PFSK-1 (cell line): ENCODE measurements around the gene GNMT.

Experiments used
- FOXP2 ChIP-seq: optimal IDR thresholded peaks from 2 replicates; pipeline ENCODE3; 2011; ENCODE audit warnings: borderline replicate concordance, control low read depth, inconsistent platforms; ENCODE audit not compliant: insufficient read depth; ENCODE audit errors: extremely low read length, extremely low read depth
- POLR2AphosphoS5 ChIP-seq: IDR thresholded peaks from 2 replicates; pipeline ENCODE4 v1.6.1; 2012; ENCODE audit warnings: low read depth, mild to moderate bottlenecking, control low read depth, low read length, moderate library complexity
- SIN3A ChIP-seq: IDR thresholded peaks from 2 replicates; pipeline ENCODE4 v1.6.1; 2012; ENCODE audit warnings: mild to moderate bottlenecking, low read length, moderate library complexity, borderline replicate concordance; ENCODE audit not compliant: insufficient read depth
- TAF1 ChIP-seq: IDR thresholded peaks from 2 replicates; pipeline ENCODE4 v1.6.1; 2012; ENCODE audit warnings: low read length, control low read depth, borderline replicate concordance; ENCODE audit not compliant: insufficient read depth
- TF ChIP-seq, protein P1 (sequence below), 2 experiments: IDR thresholded peaks; 2 replicates each; pipeline versions ENCODE4 v1.6.1 to v1.8.0; 2011 to 2012; ENCODE audit warnings: low read depth in 2 of 2, low read length in 2 of 2, control low read depth in 1 of 2, inconsistent platforms in 1 of 2, mild to moderate bottlenecking in 1 of 2, moderate library complexity in 1 of 2; ENCODE audit not compliant: insufficient read depth in 1 of 2

GNMT gene

DNA sequence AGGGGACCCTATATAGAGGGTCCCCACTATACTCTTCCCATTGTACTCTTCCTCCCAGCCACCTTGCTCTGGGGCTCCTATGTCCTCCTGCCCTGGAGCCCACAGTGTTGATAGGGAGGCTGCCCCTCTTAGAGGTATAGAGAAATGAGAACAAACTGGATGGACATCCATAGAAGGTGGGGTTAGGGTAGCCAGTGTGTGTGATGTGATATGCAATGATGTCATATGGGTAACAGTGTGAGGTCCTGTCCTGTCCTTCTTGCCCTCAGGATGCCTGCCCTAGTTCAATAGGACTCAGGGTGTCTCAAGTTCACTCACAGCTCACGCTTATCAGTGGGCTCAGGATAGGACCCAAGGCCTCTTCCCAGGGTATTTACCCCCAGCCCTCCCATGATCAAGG is 44.3 kb upstream of the GNMT start:
- TF ChIP-seq POLR2AphosphoS5 (no peak), TAF1 (no peak), FOXP2 (no peak), SIN3A (no peak)
- TF ChIP-seq, protein P1, sequence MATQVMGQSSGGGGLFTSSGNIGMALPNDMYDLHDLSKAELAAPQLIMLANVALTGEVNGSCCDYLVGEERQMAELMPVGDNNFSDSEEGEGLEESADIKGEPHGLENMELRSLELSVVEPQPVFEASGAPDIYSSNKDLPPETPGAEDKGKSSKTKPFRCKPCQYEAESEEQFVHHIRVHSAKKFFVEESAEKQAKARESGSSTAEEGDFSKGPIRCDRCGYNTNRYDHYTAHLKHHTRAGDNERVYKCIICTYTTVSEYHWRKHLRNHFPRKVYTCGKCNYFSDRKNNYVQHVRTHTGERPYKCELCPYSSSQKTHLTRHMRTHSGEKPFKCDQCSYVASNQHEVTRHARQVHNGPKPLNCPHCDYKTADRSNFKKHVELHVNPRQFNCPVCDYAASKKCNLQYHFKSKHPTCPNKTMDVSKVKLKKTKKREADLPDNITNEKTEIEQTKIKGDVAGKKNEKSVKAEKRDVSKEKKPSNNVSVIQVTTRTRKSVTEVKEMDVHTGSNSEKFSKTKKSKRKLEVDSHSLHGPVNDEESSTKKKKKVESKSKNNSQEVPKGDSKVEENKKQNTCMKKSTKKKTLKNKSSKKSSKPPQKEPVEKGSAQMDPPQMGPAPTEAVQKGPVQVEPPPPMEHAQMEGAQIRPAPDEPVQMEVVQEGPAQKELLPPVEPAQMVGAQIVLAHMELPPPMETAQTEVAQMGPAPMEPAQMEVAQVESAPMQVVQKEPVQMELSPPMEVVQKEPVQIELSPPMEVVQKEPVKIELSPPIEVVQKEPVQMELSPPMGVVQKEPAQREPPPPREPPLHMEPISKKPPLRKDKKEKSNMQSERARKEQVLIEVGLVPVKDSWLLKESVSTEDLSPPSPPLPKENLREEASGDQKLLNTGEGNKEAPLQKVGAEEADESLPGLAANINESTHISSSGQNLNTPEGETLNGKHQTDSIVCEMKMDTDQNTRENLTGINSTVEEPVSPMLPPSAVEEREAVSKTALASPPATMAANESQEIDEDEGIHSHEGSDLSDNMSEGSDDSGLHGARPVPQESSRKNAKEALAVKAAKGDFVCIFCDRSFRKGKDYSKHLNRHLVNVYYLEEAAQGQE (IDR thresholded peaks at IDR 0.05; ENCODE audit: insufficient read depth in 1 of 2, low read depth in 2 of 2, low read length in 2 of 2): no peak

DNA sequence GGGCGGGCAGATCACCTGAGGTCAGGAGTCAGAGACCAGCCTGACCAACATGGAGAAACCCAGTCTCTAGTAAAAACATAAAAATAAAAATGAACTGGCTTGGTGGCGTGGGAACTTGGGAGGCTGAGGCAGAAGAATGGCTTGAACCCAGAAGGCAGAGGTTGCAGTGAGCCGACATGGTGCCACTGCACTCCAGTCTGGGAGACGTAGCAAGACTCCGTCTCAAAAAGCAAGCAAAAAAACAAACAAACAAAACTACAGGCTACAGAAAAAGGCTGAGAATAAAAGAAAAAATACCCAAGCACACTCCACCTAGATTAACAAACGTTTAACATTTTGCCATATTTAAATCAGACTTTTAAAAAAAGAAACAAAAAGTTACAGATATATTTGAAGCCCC is 38.8 kb upstream of the GNMT start:
- TF ChIP-seq SIN3A: no peak
- TF ChIP-seq TAF1: no peak
- TF ChIP-seq, protein P1 (IDR thresholded peaks at IDR 0.05; ENCODE audit: insufficient read depth in 1 of 2, low read depth in 2 of 2, low read length in 2 of 2): no peak
- no peak for TF ChIP-seq FOXP2
- TF ChIP-seq POLR2AphosphoS5: no peak

DNA sequence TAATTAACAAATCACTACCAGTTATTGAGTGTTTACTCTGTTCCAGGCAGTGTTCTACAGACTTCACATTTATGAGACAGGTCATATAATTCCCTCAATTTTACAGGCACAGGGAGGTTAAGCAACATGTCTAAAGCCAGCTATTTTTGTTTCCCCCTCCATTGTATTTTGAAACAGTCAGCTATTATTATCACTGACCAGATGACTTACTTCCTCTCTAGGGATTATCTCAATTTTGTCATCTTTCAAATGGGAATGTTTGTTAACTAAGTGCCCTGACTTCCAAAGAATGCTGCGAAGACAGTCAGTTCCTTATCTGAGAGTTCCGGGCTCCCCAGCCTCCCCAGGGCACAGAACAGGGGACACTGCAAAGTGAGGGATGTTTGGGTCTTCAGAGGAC is 36.9 kb upstream of the GNMT start:
- TF ChIP-seq, protein P1 (IDR thresholded peaks at IDR 0.05; ENCODE audit: insufficient read depth in 1 of 2, low read depth in 2 of 2, low read length in 2 of 2): no peak
- TF ChIP-seq SIN3A: no peak
- no peak for TF ChIP-seq POLR2AphosphoS5
- TF ChIP-seq TAF1: no peak
- TF ChIP-seq FOXP2: no peak

DNA sequence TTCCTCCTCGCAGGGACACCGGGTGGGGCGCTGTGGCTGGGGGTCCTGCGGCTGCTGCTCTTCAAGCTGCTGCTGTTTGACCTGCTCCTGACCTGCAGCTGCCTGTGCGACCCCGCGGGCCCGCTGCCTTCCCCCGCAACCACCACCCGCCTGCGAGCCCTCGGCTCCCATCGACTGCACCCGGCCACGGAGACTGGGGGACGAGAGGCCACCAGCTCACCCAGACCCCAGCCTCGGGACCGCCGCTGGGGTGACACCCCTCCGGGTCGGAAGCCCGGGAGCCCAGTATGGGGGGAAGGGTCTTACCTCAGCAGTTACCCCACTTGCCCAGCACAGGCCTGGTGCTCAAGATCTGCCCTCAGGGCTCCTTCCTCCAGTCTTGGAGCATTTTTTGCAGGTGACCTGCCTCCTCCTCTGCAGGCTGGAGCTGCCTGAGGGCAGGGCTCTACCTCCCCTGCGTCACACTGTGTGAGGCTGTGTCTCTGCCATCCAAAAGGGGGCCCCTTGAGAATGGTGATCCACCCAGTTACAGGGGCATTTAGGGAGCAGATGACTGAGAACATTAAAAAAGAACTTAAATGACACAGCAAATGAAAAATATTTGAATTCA is 35.2 kb upstream of the GNMT start:
- TF ChIP-seq FOXP2 (no peak), SIN3A (no peak), POLR2AphosphoS5 (no peak), TAF1 (no peak)
- TF ChIP-seq, protein P1 (IDR thresholded peaks at IDR 0.05; ENCODE audit: insufficient read depth in 1 of 2, low read depth in 2 of 2, low read length in 2 of 2): no peak
